T-cell (primary cell): Measurements from ENCODE around the gene PARP12. TPM values are rescaled to one million over a fixed set of nuclear protein-coding genes. Genes with fewer than 3 reads are reported as not detected.
A peak's percentile ranks its signal among the peaks of the same experiment; 100 is the strongest.

ENCODE experiments used
- ATAC-seq, 4 experiments: fragments of 200-7000 bp in 3 of 4; fragments of 150-1000 bp in 1 of 4; cut with Tn5 transposase; replicated peaks in 1 of 4; 1 replicate in 3 of 4; 2 replicates in 1 of 4; pipeline ENCODE4 v1.10.0; 2021; ENCODE audit warnings: moderate library complexity in 3 of 4, mild to moderate bottlenecking in 2 of 4, moderate number of reproducible peaks in 1 of 4
- CTCF ChIA-PET, 2 donors: fragments of 300-600 bp; sonication (Branson Sonifier 250); formaldehyde crosslinking; loops; one replicate each; lab custom pipeline; 2022; ENCODE audit warnings: antibody characterized with exemption in 2 of 2; lab: Charles Lee
- POLR2A ChIA-PET, 2 donors: fragments of 300-600 bp; sonication (Branson Sonifier 250); formaldehyde crosslinking; loops; one replicate each; lab custom pipeline; 2022; ENCODE audit warnings: antibody characterized with exemption in 2 of 2; lab: Charles Lee
- DNase-seq, 35 experiments: peaks; one replicate each; pipeline versions ENCODE4 v3.0.0 to v3.0.0-alpha.2; 2013 to 2023
- H3K27ac ChIP-seq: one replicate; pipeline ENCODE4 v1.5.1; 2013; ENCODE audit warnings: low read length
- H3K27me3 ChIP-seq, 2 experiments: replicated peaks in 1 of 2; 1 replicate in 1 of 2; 2 replicates in 1 of 2; pipeline versions ENCODE4 v1.6.1 to v1.7.0; 2013; ENCODE audit warnings: low read length in 1 of 2, mixed read lengths in 1 of 2; ENCODE audit not compliant: control insufficient read depth in 2 of 2, insufficient read depth in 2 of 2; ENCODE audit errors: extremely low read depth in 1 of 2
- H3K36me3 ChIP-seq, 2 donors: 1 replicate in 1 of 2; 2 replicates in 1 of 2; pipeline versions ENCODE4 v1.6.1 to v1.7.0; 2013; ENCODE audit warnings: low read length in 1 of 2; ENCODE audit not compliant: control insufficient read depth in 2 of 2, insufficient read depth in 1 of 2; ENCODE audit errors: extremely low read depth in 1 of 2
- H3K4me1 ChIP-seq, 2 experiments: 1 replicate in 1 of 2; 2 replicates in 1 of 2; pipeline versions ENCODE4 v1.6.1 to v1.7.0; 2013; ENCODE audit warnings: low read length in 2 of 2, mixed read lengths in 1 of 2; ENCODE audit not compliant: insufficient read depth in 2 of 2, control insufficient read depth in 1 of 2; ENCODE audit errors: extremely low read depth in 1 of 2
- H3K4me3 ChIP-seq, 2 donors: 1 replicate in 1 of 2; 2 replicates in 1 of 2; pipeline versions ENCODE4 v1.5.1 to v1.7.0; 2013; ENCODE audit warnings: mild to moderate bottlenecking in 2 of 2, low read length in 1 of 2, moderate library complexity in 1 of 2; ENCODE audit not compliant: control insufficient read depth in 1 of 2; ENCODE audit errors: extremely low read depth in 1 of 2
- H3K9me3 ChIP-seq: 2 replicates; pipeline ENCODE4 v1.7.0; 2013
- H3K27ac Mint-ChIP-seq, 2 donors: one replicate each; pipeline ENCODE4 v1.8.0; 2020 to 2021; ENCODE audit warnings: mild to moderate bottlenecking in 2 of 2, mixed read lengths in 2 of 2
- H3K27me3 Mint-ChIP-seq, 2 donors: one replicate each; pipeline ENCODE4 v1.8.0; 2021 to 2022; ENCODE audit warnings: mixed read lengths in 2 of 2
- H3K36me3 Mint-ChIP-seq: one replicate; pipeline ENCODE4 v1.8.0; 2021; ENCODE audit warnings: mixed read lengths
- H3K4me1 Mint-ChIP-seq, 3 donors: one replicate each; pipeline ENCODE4 v1.8.0; 2020 to 2022; ENCODE audit warnings: mixed read lengths in 3 of 3, mild to moderate bottlenecking in 1 of 3
- H3K4me3 Mint-ChIP-seq, 3 donors: one replicate each; pipeline ENCODE4 v1.8.0; 2020 to 2022; ENCODE audit warnings: mild to moderate bottlenecking in 3 of 3, mixed read lengths in 3 of 3, moderate library complexity in 3 of 3
- H3K9me3 Mint-ChIP-seq, 3 donors: one replicate each; pipeline ENCODE4 v1.8.0; 2020 to 2022; ENCODE audit warnings: mixed read lengths in 3 of 3
- WGBS: methylation state at CpG from one replicate; pipeline ENCODE4 v1.1.5; 2013; ENCODE audit warnings: missing lambda C conversion rate; ENCODE audit not compliant: insufficient coverage; 5-methylcytosine and 5-hydroxymethylcytosine counted together
- total RNA-seq, 35 experiments: library from RNA in 6 of 35; stranded (reverse) in 6 of 35; fragments of 120-200 nt in 1 of 35; gene quantifications; one replicate each; pipeline versions ENCODE4 v1.2.1 to v1.2.4 and lab custom pipeline; 2013 to 2026

PARP12 gene
- total RNA-seq, 5 donors from 2014 or later (not counting 1 experiment from before 2014, with no cell fraction given): 104 to 129 (median 108) TPM

- H3K4me1 Mint-ChIP-seq: no peaks in the 10 kb centered on the region
- 87% methylated on average over 7 of the region's 13 CpGs for WGBS
Measured at GRCh38 chr7:140005754-140006503, 56.8 kb downstream of the PARP12 start.

GRCh38 chr7:140005341-140005740, 57.4 kb downstream of the PARP12 start:
- H3K4me3 Mint-ChIP-seq: no peak overlapping the region
- POLR2A ChIA-PET: no interaction called here
- ATAC-seq: no peak
- no CpG with 5 or more reads among the region's 7 CpGs for WGBS
- Histone ChIP-seq H3K36me3 (no peaks in the 10 kb centered on the region), H3K4me1 (no peaks in the 10 kb centered on the region), H3K27me3 (no peaks in the 10 kb centered on the region), H3K9me3 (no peaks in the 10 kb centered on the region), H3K27ac (no peak overlapping the region), H3K4me3 (no peak overlapping the region)
- no peaks in the 10 kb centered on the region for H3K9me3 Mint-ChIP-seq
- CTCF ChIA-PET: interaction anchor here (0.6 to 1.9 kb wide), 3 partner anchors 359 to 587 kb away, joined by 4 to 7 read pairs (median 5); no protein-coding TSS in a partner anchor
- H3K4me1 Mint-ChIP-seq: no peaks in the 10 kb centered on the region
- no peak overlapping the region for H3K27ac Mint-ChIP-seq
- H3K36me3 Mint-ChIP-seq: no peaks in the 10 kb centered on the region
- DNase-seq: no peak
- peaks cover 0 to 2% of the 10 kb centered on the region in 2 donors for H3K27me3 Mint-ChIP-seq

More at GRCh38 chr7:140005754-140006503, 56.8 kb downstream of the PARP12 start:
- no peak overlapping the region for H3K27ac Mint-ChIP-seq
- Histone ChIP-seq H3K27me3 (no peaks in the 10 kb centered on the region), H3K4me3 (no peak overlapping the region), H3K4me1 (no peaks in the 10 kb centered on the region), H3K36me3 (no peaks in the 10 kb centered on the region), H3K9me3 (no peaks in the 10 kb centered on the region), H3K27ac (no peak overlapping the region)
- no peaks in the 10 kb centered on the region for H3K36me3 Mint-ChIP-seq
- H3K9me3 Mint-ChIP-seq: no peaks in the 10 kb centered on the region
- ChIA-PET POLR2A (interaction anchor here in 1 of 2 donors (0.7 kb wide), 1 partner anchor 202 kb away, joined by 3 read pairs; no protein-coding TSS in a partner anchor), CTCF (interaction anchor here (0.5 to 1.9 kb wide), 3 partner anchors 360 to 404 kb away, joined by 4 to 7 read pairs (median 5); no protein-coding TSS in a partner anchor)
- DNase-seq (no peak), ATAC-seq (no peak)
- peaks cover 0 to 2% of the 10 kb centered on the region in 2 donors for H3K27me3 Mint-ChIP-seq
- no peak overlapping the region for H3K4me3 Mint-ChIP-seq

- H3K36me3 Mint-ChIP-seq: no peaks in the 10 kb centered on the region
- Histone ChIP-seq H3K4me3 (no peak overlapping the region), H3K4me1 (no peaks in the 10 kb centered on the region), H3K9me3 (no peaks in the 10 kb centered on the region), H3K27ac (no peak overlapping the region), H3K27me3 (no peaks in the 10 kb centered on the region), H3K36me3 (no peaks in the 10 kb centered on the region)
- no peaks in the 10 kb centered on the region for H3K4me1 Mint-ChIP-seq
- POLR2A ChIA-PET: no interaction called here
- ATAC-seq (no peak), DNase-seq (no peak)
- no peaks in the 10 kb centered on the region for H3K9me3 Mint-ChIP-seq
- no peak overlapping the region for H3K27ac Mint-ChIP-seq
- H3K4me3 Mint-ChIP-seq: no peak overlapping the region
- WGBS: 96% methylated on average over 6 of the region's 6 CpGs
- CTCF ChIA-PET: interaction anchor here (0.6 to 4.5 kb wide), 5 partner anchors 285 to 586 kb away, joined by 3 to 18 read pairs (median 4); no protein-coding TSS in a partner anchor
- no peaks in the 10 kb centered on the region for H3K27me3 Mint-ChIP-seq
Measured at GRCh38 chr7:140004672-140005071, 58.1 kb downstream of the PARP12 start.

GRCh38 chr7:140003913-140004382, 58.8 kb downstream of the PARP12 start:
- H3K4me1 Mint-ChIP-seq: no peaks in the 10 kb centered on the region
- H3K4me1 ChIP-seq: no peaks in the 10 kb centered on the region
- DNase-seq (peak in 8 of 35 experiments; percentile 4 to 51 (median 10)), ATAC-seq (peak in 1 of 4 experiments; percentile 27)
- H3K9me3 Mint-ChIP-seq: no peaks in the 10 kb centered on the region
- POLR2A ChIA-PET: no interaction called here
- no peak overlapping the region for H3K27ac Mint-ChIP-seq
- H3K4me3 Mint-ChIP-seq: no peak overlapping the region
- CTCF ChIA-PET: interaction anchor here (0.9 to 4.5 kb wide), 4 partner anchors 284 to 391 kb away, joined by 3 to 18 read pairs (median 4); no protein-coding TSS in a partner anchor
- no peaks in the 10 kb centered on the region for H3K27me3 ChIP-seq
- no peaks in the 10 kb centered on the region for H3K36me3 Mint-ChIP-seq
- H3K9me3 ChIP-seq: no peaks in the 10 kb centered on the region
- H3K4me3 ChIP-seq: no peak overlapping the region
- H3K27ac ChIP-seq: no peak overlapping the region
- WGBS: 46% methylated on average over 4 of the region's 9 CpGs
- H3K27me3 Mint-ChIP-seq: no peaks in the 10 kb centered on the region
- no peaks in the 10 kb centered on the region for H3K36me3 ChIP-seq

- POLR2A ChIA-PET: no interaction called here
- CTCF ChIA-PET: interaction anchor here (0.7 to 4.5 kb wide), 3 partner anchors 13 to 355 kb away, joined by 3 to 18 read pairs (median 4); no protein-coding TSS in a partner anchor
- 97% methylated on average over 5 of the region's 6 CpGs for WGBS
Measured at GRCh38 chr7:140000666-140001268, 62.0 kb downstream of the PARP12 start.

GRCh38 chr7:139999516-139999915, 63.2 kb downstream of the PARP12 start:
- Mint-ChIP-seq H3K36me3 (no peaks in the 10 kb centered on the region), H3K27me3 (no peaks in the 10 kb centered on the region), H3K4me3 (no peak overlapping the region), H3K4me1 (no peaks in the 10 kb centered on the region), H3K9me3 (no peaks in the 10 kb centered on the region), H3K27ac (no peak overlapping the region)
- H3K36me3 ChIP-seq: no peaks in the 10 kb centered on the region
- CTCF ChIA-PET: interaction anchor here in 1 of 2 donors (1.4 kb wide), 1 partner anchor 352 kb away, joined by 7 read pairs; no protein-coding TSS in a partner anchor
- DNase-seq (no peak), ATAC-seq (no peak)
- no peaks in the 10 kb centered on the region for H3K9me3 ChIP-seq
- no peaks in the 10 kb centered on the region for H3K27me3 ChIP-seq
- H3K4me3 ChIP-seq: no peak overlapping the region
- no peak overlapping the region for H3K27ac ChIP-seq
- H3K4me1 ChIP-seq: no peaks in the 10 kb centered on the region
- WGBS: 100% methylated on average over 1 of the region's 6 CpGs
- POLR2A ChIA-PET: no interaction called here

More at GRCh38 chr7:140000666-140001268, 62.0 kb downstream of the PARP12 start:
- Histone ChIP-seq H3K9me3 (no peaks in the 10 kb centered on the region), H3K4me1 (no peaks in the 10 kb centered on the region), H3K36me3 (no peaks in the 10 kb centered on the region), H3K4me3 (no peak overlapping the region), H3K27ac (no peak overlapping the region), H3K27me3 (no peaks in the 10 kb centered on the region)
- no peaks in the 10 kb centered on the region for H3K27me3 Mint-ChIP-seq
- ATAC-seq: no peak
- H3K4me3 Mint-ChIP-seq: no peak overlapping the region
- H3K9me3 Mint-ChIP-seq: no peaks in the 10 kb centered on the region
- no peaks in the 10 kb centered on the region for H3K4me1 Mint-ChIP-seq
- H3K36me3 Mint-ChIP-seq: no peaks in the 10 kb centered on the region
- H3K27ac Mint-ChIP-seq: no peak overlapping the region
- no peak for DNase-seq
